ENCODE data around the gene UPK2. TPM values are rescaled to one million over a fixed set of nuclear protein-coding genes. Genes with fewer than 3 reads are reported as not detected.

Gene UPK2
- total RNA-seq, 1 experiment from 2014 or later = 3.5 TPM

GRCh38 chr11:118908264-118908663, 47.8 kb upstream of the UPK2 start:
- Histone ChIP-seq H3K9me3 (no peaks in the 10 kb centered on the region), H3K36me3 (ENCODE audit: control insufficient read depth, insufficient read depth, low read length) (peaks cover 20% of the 10 kb centered on the region), H3K4me3 (ENCODE audit: low read depth, low read length) (no peak overlapping the region), H3K4me1 (peaks cover 54% of the 10 kb centered on the region), H3K27me3 (replicated peaks; ENCODE audit: control insufficient read depth, insufficient read depth, low read length) (no peaks in the 10 kb centered on the region)
- intact Hi-C loops (cut with micrococcal nuclease; ENCODE audit: unreplicated experiment) = no loop called here
- POLR2A ChIA-PET = interaction anchor here (5.8 to 7.0 kb wide), 2 partner anchors 18 to 21 kb away, joined by 140 to 171 read pairs; partner anchors contain the start of gene BCL9L
- TF ChIP-seq, protein P1, sequence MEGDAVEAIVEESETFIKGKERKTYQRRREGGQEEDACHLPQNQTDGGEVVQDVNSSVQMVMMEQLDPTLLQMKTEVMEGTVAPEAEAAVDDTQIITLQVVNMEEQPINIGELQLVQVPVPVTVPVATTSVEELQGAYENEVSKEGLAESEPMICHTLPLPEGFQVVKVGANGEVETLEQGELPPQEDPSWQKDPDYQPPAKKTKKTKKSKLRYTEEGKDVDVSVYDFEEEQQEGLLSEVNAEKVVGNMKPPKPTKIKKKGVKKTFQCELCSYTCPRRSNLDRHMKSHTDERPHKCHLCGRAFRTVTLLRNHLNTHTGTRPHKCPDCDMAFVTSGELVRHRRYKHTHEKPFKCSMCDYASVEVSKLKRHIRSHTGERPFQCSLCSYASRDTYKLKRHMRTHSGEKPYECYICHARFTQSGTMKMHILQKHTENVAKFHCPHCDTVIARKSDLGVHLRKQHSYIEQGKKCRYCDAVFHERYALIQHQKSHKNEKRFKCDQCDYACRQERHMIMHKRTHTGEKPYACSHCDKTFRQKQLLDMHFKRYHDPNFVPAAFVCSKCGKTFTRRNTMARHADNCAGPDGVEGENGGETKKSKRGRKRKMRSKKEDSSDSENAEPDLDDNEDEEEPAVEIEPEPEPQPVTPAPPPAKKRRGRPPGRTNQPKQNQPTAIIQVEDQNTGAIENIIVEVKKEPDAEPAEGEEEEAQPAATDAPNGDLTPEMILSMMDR (IDR thresholded peaks at IDR 0.05; ENCODE audit: insufficient read depth in 1 of 2, low read depth in 1 of 2, low read length in 1 of 2, severe bottlenecking in 1 of 2, unreplicated experiment in 1 of 2) = no peak
- Mint-ChIP-seq H3K36me3 (ENCODE audit: insufficient read depth, unreplicated experiment) (peaks cover 98% of the 10 kb centered on the region), H3K9me3 (ENCODE audit: unreplicated experiment) (no peaks in the 10 kb centered on the region), H3K4me3 (ENCODE audit: unreplicated experiment) (peak overlapping the region; percentile 45), H3K27me3 (ENCODE audit: insufficient read depth, unreplicated experiment) (no peaks in the 10 kb centered on the region), H3K4me1 (ENCODE audit: low read depth, unreplicated experiment) (peaks cover 43% of the 10 kb centered on the region), H3K27ac (ENCODE audit: unreplicated experiment) (peak overlapping the region; percentile 96)
- peak; percentile 14 to 42 for DNase-seq
- no TSS peak for BruUV-seq (replicated peaks)
- CTCF ChIA-PET = interaction anchor here (2.3 to 7.2 kb wide), 2 partner anchors 22 to 115 kb away, joined by 5 to 170 read pairs; no protein-coding TSS in a partner anchor

GRCh38 chr11:118908901-118909618, 47.0 kb upstream of the UPK2 start:
- Mint-ChIP-seq H3K27me3 (ENCODE audit: insufficient read depth, unreplicated experiment) (no peaks in the 10 kb centered on the region), H3K27ac (ENCODE audit: unreplicated experiment) (peak overlapping the region; percentile 96), H3K36me3 (ENCODE audit: insufficient read depth, unreplicated experiment) (peaks cover 91% of the 10 kb centered on the region), H3K4me1 (ENCODE audit: low read depth, unreplicated experiment) (peaks cover 45% of the 10 kb centered on the region), H3K9me3 (ENCODE audit: unreplicated experiment) (no peaks in the 10 kb centered on the region), H3K4me3 (ENCODE audit: unreplicated experiment) (peak overlapping the region; percentile 76)
- no TSS peak for BruUV-seq (replicated peaks)
- H3K4me1 ChIP-seq = peaks cover 61% of the 10 kb centered on the region
- peak overlapping the region; percentile 66 for H3K4me3 ChIP-seq (ENCODE audit: low read depth, low read length)
- peaks cover 15% of the 10 kb centered on the region for H3K36me3 ChIP-seq (ENCODE audit: control insufficient read depth, insufficient read depth, low read length)
- intact Hi-C loops (cut with micrococcal nuclease; ENCODE audit: unreplicated experiment) = no loop called here
- TF ChIP-seq, protein P1 (IDR thresholded peaks at IDR 0.05; ENCODE audit: insufficient read depth in 1 of 2, low read depth in 1 of 2, low read length in 1 of 2, severe bottlenecking in 1 of 2, unreplicated experiment in 1 of 2) = no peak
- H3K27me3 ChIP-seq (replicated peaks; ENCODE audit: control insufficient read depth, insufficient read depth, low read length) = no peaks in the 10 kb centered on the region
- ChIA-PET CTCF (interaction anchor here (0.6 to 7.2 kb wide), 9 partner anchors 14 to 1067 kb away, joined by 3 to 170 read pairs (median 5); partner anchors contain the start of genes DDX6 and UPK2), POLR2A (interaction anchor here (0.5 to 7.0 kb wide), 8 partner anchors 17 to 260 kb away, joined by 3 to 171 read pairs (median 5); partner anchors contain the start of gene BCL9L)
- peak; percentile 75 to 84 for DNase-seq
- no peaks in the 10 kb centered on the region for H3K9me3 ChIP-seq

DNA sequence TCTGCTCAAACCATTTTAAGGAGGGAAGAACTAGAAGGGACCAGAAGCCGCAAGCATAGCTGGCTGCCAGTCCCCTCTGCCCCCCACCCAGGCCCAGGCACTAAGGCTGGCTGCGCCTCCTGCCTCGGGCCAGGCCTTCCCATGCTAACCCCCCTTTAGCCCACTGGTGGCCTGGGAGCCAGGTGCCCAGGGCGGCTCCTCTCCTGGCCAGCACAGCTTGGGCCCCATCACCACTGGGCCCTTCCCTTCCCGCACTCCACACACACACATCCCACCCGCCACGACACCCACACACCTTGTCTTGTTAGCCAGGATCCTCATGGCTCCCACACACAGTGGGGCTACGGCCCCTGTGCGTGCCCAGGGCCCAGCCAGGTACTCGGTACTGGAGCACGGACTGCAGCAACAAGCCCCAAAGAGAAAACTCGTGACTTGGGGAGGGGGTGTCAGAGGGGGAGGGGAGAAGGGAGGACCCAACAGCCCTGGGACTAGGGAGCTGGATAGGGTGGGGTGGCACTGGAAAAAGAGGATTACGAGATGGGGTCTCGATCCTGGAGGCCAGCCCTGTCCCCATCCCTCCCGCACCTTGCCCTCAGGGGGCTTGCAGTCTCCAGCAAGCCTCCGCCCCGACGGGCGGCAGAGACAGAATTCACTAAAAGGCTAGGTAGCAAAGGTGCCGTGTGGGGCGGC, 46.3 kb upstream of the UPK2 start:
- Histone ChIP-seq H3K9me3 (no peaks in the 10 kb centered on the region), H3K36me3 (ENCODE audit: control insufficient read depth, insufficient read depth, low read length) (peaks cover 15% of the 10 kb centered on the region), H3K4me3 (ENCODE audit: low read depth, low read length) (peak overlapping the region; percentile 66), H3K4me1 (peaks cover 68% of the 10 kb centered on the region), H3K27me3 (replicated peaks; ENCODE audit: control insufficient read depth, insufficient read depth, low read length) (no peaks in the 10 kb centered on the region)
- TSS peak; percentile 6 for BruUV-seq (replicated peaks)
- intact Hi-C loops (cut with micrococcal nuclease; ENCODE audit: unreplicated experiment) = loop anchor here (2.0 to 5.0 kb wide), 2 partner anchors 185 to 287 kb away; a partner anchor contains a TSS
- H3K27ac Mint-ChIP-seq (ENCODE audit: unreplicated experiment) = peak overlapping the region; percentile 96
- H3K27me3 Mint-ChIP-seq (ENCODE audit: insufficient read depth, unreplicated experiment) = no peaks in the 10 kb centered on the region
- H3K9me3 Mint-ChIP-seq (ENCODE audit: unreplicated experiment) = no peaks in the 10 kb centered on the region
- ChIA-PET CTCF (interaction anchor here (0.6 to 7.2 kb wide), 7 partner anchors 14 to 220 kb away, joined by 3 to 170 read pairs (median 5); partner anchors contain the start of gene DDX6), POLR2A (interaction anchor here (0.5 to 7.0 kb wide), 9 partner anchors 17 to 175 kb away, joined by 3 to 171 read pairs (median 4); partner anchors contain the start of genes BCL9L, CENATAC, HMBS and VPS11)
- peaks cover 51% of the 10 kb centered on the region for H3K4me1 Mint-ChIP-seq (ENCODE audit: low read depth, unreplicated experiment)
- peak in 1 of 2 experiments; percentile 64 for DNase-seq
- TF ChIP-seq, protein P1 (IDR thresholded peaks at IDR 0.05; ENCODE audit: insufficient read depth in 1 of 2, low read depth in 1 of 2, low read length in 1 of 2, severe bottlenecking in 1 of 2, unreplicated experiment in 1 of 2) = no peak
- peaks cover 91% of the 10 kb centered on the region for H3K36me3 Mint-ChIP-seq (ENCODE audit: insufficient read depth, unreplicated experiment)
- H3K4me3 Mint-ChIP-seq (ENCODE audit: unreplicated experiment) = peak overlapping the region; percentile 76
